GM21515 (cell line): Measurements from ENCODE around the gene RAB3GAP2.
"Not testable (repeated sequence)": the region's sequence is repeated elsewhere in the genome, so short reads cannot be mapped to it uniquely, and the experiment has no call there.

Experiments
- ATAC-seq: cut with Tn5 transposase; IDR thresholded peaks from one replicate; pipeline ENCODE4 v1.9.1; 2021; ENCODE audit not compliant: unreplicated experiment

RAB3GAP2 gene

DNA sequence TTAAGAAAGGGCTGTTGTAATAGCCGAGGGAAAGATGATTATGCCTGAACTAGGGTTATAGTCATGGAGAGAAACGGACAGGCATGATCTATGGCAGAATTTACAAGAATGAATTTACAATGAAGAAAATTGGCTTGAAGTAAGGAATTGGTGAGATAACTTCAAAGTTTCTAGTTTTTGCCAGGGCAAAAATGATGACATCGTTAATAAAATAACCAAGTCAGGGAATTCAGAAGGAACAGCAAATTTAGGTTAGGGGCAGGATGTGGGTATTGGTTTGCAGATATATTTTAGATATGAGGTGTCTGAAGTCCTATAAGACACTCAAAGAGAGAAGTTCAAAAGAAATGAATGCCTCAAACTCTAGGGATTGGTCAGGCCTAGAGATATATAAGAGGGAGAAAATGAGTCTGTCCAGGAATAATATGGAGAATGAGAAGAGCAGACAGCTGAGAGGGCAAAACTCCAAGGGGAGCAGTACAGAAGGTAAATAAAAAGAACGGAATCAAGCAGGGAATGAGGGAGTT, 115.6 kb downstream of the RAB3GAP2 start:
- no peak for ATAC-seq

DNA sequence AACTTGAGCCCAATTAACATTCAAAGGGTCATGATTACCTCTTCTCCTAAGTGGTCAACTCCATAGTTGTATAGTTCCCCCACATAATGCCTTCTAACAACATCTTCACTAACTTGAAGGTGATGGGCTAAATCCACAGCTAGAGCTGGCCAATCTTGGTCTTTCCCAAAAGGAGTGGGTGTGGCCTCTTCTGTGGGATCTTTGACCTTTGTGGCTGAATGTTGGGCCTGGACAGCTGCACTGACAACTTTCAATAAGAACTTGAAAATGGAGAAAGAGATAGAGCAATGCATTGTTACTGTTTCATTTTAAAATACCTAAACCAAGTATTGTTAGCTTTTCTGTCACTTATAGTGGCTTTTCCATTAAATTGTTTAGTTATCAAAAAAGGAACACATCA, 119.1 kb downstream of the RAB3GAP2 start:
- no peak for ATAC-seq

DNA sequence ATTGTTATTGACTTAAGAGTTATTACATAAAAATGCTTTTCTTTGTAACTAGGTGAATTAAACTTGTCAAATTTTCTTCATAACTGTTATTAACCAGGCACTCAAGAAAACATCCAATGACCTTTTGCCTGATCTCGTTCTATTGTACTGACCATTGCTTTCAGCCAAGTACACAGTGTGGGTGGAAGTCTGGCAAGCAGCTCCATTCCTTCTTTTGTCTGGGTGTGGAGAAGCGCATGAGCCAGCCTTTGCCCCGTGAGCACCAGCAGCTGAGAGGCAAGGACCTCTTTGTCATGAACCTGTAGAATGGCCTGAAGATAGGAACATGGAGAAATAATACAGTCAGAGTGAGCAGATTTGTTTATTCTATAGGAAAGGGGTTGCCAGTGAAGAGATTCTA, 120.8 kb downstream of the RAB3GAP2 start:
- no peak for ATAC-seq

DNA sequence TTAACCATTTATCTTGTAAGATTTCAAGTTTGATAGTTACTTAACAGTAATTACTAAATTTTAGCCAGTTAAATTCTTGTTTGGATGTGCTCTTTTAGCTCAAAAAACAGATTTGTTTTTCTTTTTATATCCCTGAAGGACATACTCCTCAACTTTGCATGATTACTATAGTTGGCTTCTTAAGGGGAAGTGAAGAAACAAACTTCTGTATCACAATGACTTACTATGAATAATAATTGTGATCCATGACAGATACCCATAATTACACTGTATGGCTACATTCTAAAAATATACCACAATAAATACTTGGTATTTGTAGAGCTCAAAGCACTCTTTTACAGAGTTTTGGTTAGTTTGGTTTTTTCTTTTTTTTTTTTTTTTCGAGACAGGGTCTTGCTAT, 122.5 kb downstream of the RAB3GAP2 start:
- no peak for ATAC-seq

DNA sequence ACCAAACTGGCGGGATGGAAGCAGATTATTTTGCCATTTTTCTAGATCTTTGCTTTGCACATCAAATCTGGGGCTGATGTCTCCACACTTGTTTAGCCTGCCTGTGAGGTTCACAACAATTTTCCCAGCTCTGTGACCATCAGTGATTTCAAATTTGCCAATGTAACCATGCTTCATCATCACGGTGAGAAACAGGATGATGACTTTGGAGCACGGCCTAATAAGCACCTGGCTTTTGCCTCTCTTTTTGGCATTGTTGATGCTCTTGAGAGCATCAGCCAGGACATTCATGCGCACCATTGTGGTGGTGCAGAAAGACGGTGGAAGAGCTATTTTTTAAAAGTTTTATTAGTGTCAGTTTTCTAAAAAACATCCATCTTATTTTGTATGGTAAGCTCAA, 128.2 kb downstream of the RAB3GAP2 start:
- ATAC-seq = no peak

DNA sequence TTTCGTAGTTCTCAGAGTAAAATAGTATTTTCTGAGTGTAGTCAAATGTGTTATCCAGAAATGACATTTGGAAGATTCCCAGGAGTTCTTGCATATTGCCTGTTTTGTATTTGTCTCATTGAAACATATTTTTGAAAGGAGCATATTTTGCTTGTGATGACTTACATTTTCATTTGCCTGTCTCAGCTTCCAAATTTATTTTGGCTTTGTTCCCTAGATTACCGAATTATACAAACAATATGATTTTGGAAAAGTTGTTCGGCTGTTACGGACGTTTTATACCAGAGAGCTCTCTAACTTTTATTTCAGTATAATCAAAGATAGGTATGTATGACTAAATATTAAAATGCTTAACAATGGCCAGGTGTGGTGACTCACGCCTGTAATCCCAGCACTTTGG, 132.3 kb downstream of the RAB3GAP2 start:
- ATAC-seq = no peak

DNA sequence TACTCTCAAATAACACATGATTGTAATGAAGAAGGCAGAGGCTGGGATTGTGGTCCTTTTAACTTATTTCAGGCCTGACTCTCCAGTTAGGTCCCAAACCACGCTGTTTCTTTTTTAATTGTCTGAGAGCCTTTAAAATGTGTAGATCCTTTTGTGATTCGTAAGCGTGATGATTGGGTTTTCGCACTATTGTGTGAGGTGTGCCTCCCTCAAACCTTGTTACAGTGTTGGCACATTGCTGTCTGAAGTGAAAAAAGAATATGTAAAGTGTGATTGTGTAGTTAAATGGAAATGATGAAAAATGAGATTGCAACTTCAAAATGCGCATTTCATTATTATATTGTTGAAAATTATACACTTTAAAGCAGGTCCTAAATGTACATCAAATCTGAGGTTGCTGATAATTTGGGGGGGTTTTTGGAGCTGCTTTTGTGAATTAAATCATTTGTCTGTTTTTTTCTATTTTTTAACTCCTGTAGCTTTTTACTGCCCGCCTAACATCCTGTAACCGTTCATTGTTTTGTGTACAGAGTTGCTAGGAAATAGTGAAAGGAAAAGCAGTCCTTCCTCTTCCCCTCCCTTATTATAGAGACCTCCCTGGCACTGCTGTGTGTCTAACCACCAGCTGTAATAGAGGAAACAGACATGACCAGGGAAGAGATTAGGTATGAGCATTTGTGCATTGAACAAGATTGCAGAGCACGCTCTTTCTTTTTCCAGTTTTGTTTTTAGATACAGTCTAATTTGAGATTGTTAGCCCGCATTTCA, 135.1 kb downstream of the RAB3GAP2 start:
- ATAC-seq = no peak

DNA sequence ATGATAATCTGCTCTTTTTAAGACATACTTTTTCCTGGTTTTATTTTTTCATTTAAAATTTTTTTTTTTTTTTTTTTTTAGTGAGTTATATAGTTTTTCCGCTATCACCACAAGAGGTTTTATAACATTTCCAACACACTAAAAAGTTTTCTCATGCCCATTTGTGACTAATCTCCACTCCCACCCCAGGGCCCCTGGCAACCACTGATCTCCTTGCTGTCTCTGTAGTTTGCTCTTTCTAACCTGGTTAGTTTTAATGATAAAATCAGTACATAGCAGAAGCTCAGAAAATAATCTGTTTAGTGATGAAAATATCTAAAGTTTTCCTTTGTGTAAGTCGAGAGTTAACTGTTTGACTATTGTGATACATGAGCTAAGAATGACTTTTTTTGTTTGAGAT, 136.5 kb downstream of the RAB3GAP2 start:
- no peak for ATAC-seq

DNA sequence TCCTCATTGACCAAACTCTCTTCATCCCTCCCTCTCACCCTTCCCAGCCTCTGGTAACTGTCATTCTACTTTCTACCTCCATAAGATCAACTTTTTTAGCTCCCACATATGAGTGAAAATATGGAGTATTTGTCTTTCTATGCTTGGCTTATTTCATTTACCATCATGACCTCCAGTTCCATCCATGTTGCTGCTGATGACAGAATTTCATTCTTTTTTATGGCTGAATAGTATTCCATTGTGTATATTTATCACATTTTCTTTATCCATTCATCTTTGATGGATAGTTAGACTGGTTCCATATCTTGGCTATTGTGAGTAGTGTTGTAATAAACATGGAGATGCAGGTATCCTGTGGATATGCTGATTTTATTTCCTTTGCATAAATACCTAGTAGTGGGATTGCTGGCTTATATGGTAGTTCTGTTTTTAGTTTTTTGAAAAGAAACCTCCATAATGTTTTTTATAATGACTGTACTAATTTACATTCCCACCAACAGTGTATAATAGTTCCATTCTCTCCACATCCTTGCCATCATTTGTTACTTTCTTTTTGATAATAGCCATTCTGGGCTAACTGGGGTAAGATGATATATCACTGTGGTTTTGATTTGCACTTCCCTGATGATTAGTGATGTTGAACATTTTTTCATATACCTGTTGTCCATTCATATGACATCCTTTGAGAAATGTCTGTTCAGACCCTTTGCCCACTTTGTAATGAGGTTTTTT, 142.6 kb downstream of the RAB3GAP2 start:
- no peak for ATAC-seq

DNA sequence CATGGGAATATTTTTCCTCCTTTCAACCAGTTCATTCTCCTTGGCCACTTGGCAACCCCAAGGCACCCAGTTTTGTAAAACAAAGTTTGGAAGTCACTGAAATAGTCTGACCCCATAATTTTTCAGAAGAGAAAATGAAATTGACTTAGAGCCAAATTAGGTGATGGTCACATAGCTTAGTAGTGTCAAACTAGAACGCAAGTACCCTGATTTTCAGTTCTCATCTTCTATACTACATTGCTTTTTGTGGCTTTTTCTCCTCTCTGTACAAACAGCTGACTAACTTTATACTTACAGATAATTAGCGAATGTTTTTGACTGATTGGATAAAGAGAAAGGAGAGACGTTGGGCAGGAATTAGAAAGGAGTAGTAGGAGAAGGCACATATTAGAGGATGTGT, 145.2 kb downstream of the RAB3GAP2 start:
- ATAC-seq = no peak

DNA sequence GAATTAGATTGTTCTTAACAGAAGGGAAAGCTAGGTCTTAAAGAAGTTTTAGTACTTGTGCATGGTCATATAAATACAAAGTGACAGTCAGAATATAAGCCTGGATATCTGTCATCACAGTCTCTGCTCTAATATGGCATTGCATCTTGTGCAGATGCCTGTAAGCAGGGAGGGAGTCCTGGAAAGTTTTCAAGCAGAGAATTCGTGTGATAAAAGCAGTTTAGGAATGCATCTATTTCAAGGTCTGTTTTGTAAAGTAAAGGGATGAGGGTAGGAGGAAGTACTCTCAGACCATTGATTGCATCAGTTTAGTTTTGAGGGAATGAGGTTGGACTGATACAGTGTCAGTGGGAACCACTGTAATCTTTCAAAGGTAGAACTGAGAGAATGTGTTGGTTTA, 147.7 kb downstream of the RAB3GAP2 start:
- no peak for ATAC-seq

DNA sequence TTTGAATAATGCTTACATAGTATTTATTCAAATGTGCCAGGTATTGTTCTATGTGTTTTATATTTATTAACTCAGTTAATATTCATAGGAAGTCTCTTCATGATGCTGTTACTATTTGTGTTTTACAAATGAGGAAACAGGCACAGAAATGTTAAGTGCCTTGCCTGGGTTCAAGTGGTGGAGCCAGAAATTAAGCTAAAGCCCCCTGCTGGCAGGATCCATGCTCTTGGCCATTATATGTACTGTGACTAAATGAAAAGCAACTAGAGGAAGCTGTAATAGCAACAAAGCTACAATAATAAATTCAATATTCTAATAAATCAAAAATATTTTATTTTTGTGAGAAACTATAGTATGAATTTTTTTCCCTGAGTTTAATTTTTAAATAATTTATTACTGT, 148.4 kb downstream of the RAB3GAP2 start:
- no peak for ATAC-seq

DNA sequence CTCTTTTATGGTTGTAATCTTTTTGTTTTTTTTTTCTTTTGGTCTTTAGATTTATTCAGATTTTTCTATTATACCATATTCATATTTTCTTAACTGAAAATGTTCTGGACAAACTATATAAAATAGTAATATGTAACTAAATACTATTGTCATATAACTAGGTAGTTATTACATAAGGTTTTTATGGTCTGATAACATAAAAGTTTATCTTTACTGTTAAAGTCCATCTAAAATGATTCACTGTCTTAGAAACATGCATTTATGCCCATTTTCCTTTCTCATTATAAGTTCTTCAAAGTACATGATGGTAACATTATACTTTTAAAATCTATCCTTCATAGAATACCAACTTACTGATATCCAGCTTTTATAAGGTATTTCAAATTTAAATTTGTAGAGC, 149.2 kb downstream of the RAB3GAP2 start:
- no peak for ATAC-seq

DNA sequence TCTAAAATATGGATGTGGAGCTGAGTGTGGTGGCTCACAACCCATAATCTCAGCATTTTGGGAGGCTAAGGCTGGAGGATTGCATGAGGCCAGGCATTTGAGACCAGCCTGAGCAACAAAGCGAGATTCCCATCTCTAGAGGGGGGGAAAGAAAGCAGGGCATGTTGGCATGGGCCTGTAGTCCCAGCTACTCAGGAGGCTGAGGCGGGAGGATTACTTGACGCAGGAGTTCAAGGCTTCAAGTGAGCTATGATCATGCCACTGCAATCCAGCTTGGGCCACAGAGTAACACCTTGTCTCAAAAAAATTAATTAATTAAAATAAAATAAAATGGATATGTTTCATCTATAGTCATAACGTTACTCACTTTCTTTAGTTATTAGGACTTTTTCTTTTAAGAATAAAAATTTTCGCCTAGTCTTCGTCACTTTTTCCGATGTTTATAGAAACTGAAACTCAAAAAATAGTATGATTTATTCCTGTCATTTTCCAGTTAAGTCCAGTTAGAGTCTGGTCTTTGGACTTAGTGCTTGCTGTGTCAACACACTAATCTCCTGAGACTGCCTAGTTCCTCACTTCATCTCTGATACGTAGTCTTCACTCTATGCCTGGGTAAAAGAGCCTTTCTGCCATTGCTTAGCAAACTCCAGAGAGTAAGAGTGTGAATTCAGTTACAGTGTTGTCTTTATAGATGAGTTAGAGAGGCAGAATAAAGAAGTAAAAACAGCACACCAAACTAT, 150.3 kb downstream of the RAB3GAP2 start:
- ATAC-seq = no peak

DNA sequence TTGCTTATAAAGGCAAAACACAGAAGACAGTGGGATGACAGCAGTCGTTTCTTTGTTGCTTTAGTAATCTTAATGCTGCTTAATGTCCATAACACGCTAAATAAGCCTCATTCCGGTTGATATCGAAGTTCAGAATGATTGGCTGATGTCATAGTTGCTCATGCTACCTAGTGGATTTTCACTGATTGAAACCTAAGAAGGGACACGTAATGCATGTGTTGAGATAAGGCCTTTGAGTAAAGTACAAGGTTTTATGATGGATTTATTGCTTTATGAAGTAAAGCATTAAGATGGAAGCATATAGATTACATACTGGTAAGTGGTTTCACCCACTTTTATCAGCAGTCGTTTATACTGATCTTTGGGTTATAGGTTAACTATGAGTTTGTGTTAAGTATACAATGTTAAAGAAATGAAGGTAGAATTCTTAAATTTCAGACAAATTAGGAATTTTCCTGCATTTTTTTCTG, 153.2 kb downstream of the RAB3GAP2 start:
- ATAC-seq = no peak

DNA sequence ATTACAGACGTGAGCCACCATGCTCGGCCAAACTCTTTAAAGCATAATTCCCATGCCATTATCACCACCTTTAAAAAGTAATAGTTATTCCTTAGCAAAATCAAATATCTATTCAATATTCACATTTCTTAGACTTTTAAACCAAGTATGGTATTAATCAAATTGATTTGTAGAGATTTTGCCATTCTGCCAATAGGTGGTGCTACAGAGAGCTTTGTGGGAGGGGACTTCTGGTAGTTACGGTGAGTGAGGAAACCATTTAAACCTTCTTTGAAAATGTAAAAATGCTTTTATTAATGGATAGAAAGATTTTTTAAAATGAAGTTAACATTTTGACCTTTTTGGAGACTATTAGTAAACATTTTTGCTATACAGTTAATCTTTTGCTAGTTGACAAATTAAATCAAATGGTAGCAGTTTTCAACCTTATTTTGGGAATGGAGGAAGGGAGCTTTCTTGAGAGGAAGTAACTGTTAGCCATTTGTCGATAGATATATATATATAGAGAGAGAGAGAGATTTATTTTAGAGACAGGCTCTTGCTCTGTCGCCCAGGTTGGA, 159.0 kb downstream of the RAB3GAP2 start:
- ATAC-seq = peak; percentile 51

DNA sequence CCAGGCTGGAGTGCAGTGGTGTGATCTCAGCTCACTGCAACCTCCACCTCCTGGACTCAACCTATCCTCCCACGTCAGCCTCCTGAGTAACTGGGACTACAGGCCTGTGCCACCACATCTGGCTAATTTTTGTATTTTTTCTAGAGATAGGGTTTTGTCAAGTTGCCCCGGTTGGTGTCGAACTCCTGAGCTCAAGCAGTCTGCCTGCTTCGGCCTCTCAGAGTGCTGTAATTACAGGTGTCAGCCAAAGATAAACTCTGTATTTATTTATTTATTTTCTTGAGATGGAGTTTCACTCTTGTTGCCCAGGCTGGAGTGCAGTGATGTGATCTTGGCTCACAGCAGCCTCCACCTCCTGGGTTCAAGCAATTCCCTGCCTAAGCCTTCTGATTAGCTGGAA, 159.7 kb downstream of the RAB3GAP2 start:
- ATAC-seq = not testable (repeated sequence)

DNA sequence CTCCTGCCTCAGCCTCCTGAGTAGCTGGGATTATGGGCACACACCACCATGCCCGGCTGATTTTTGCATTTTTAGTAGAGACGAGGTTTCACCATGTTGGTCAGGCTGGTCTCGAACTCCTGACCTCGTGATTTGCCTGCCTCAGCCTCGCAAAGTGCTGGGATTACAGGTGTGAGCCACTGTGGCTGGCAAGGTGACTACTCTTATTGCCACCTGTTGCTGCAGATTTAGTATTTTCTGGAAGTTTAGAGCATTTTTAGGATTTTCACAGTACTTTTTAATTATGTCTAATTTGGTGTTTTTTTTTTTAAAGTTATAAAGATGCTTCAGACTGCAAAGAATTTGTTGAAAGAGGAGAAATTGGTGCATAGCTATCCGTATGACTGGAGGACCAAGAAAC, 161.8 kb downstream of the RAB3GAP2 start:
- not testable (repeated sequence) for ATAC-seq

DNA sequence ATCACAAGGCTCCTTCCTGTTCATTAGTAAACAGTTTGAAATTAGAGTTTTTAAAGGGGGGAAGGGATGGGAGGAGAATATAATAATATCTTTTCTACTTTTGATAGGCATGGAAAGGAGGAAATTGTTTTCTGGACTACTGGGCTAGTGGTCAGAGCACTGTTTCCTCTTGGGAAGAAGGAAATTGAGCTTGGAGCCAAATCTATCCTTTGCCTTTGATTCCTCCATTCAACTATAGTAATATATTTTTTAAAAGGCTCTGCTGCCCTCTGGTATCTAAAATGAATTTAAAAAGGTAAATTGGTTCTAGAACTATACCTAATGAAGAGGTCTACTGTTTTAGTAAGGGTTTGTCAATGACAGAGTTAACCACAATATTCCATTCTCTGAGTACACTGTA, 172.4 kb downstream of the RAB3GAP2 start:
- ATAC-seq = no peak
